ENCODE data around the gene P2RY14. TPM values are rescaled to one million over a fixed set of nuclear protein-coding genes. Genes with fewer than 3 reads are reported as not detected.

The P2RY14 gene
- total and polyA plus RNA-seq, 12 donors: 0.17 to 2.4 (median 0.57) TPM; not detected in 1

Small RNA genes lying within 50 kb of the gene (small RNA-seq; reads per million reads assigned to genes)
- 19.4 to 26.7 reads per million in 2 donors for gene RNA5SP145

Other genes with a start within 250 kb of the P2RY14 start
- gene MED12L, start 192.9 kb downstream of the P2RY14 start, total RNA-seq: 10 to 100 TPM in 4 of 9 donors, 1 to 10 TPM in 5; 2.7 to 25.0 (median 8.8) TPM
- gene MED12L, start 192.9 kb downstream of the P2RY14 start, polyA plus RNA-seq: 1 to 10 TPM in 2 of 3 donors, under 1 TPM in 1; 0.77 to 4.6 (median 1.6) TPM
- 1 to 10 TPM in 1 of 9 donors, under 1 TPM in 6, not detected in 2; 0.06 to 1.3 (median 0.41) TPM for gene GPR171, start 75.3 kb downstream of the P2RY14 start, total RNA-seq
- 1 to 10 TPM in 1 of 3 donors, under 1 TPM in 2; 0.44 to 2.0 (median 0.64) TPM for gene GPR171, start 75.3 kb downstream of the P2RY14 start, polyA plus RNA-seq
- gene GPR87, start 38.3 kb upstream of the P2RY14 start, total RNA-seq: not detected
- gene GPR87, start 38.3 kb upstream of the P2RY14 start, polyA plus RNA-seq: not detected
- gene P2RY13, start 51.0 kb upstream of the P2RY14 start, total RNA-seq: 1 to 10 TPM in 8 of 9 donors, under 1 TPM in 1; 0.66 to 6.0 (median 2.4) TPM
- gene P2RY13, start 51.0 kb upstream of the P2RY14 start, polyA plus RNA-seq: 1 to 10 TPM; 1.2 to 2.7 (median 1.7) TPM
- gene P2RY12, start 106.2 kb upstream of the P2RY14 start, total RNA-seq: 10 to 100 TPM in 2 of 9 donors, 1 to 10 TPM in 7; 1.8 to 13.2 (median 4.3) TPM
- gene P2RY12, start 106.2 kb upstream of the P2RY14 start, polyA plus RNA-seq: 1 to 10 TPM in 1 of 3 donors, under 1 TPM in 2; 0.37 to 2.3 (median 0.56) TPM
- 10 to 100 TPM in 4 of 9 donors, 1 to 10 TPM in 4, under 1 TPM in 1; 0.67 to 33.7 (median 8.8) TPM for gene IGSF10, start 182.5 kb upstream of the P2RY14 start, total RNA-seq
- gene IGSF10, start 182.5 kb upstream of the P2RY14 start, polyA plus RNA-seq: 1 to 10 TPM; 5.1 to 6.5 (median 5.6) TPM